Subcutaneous adipose tissue (tissue), 4 donors: ENCODE data around the gene FMN1. TPM values are rescaled to one million over a fixed set of nuclear protein-coding genes. Genes with fewer than 3 reads are reported as not detected.

Source experiments
- total RNA-seq, 4 donors: library from RNA; depleted of rRNA; stranded (reverse); fragments of >200 nt; gene quantifications; one replicate each; pipeline ENCODE4 v1.1.0, GENCODE V29; 2016
- TF ChIP-seq, protein P1 (sequence below): fragments of 450-650 bp; IDR thresholded peaks from one replicate; pipeline ENCODE4 v1.5.1; 2016; ENCODE audit warnings: low read depth, mild to moderate bottlenecking, control low read depth, antibody characterized with exemption, moderate library complexity

FMN1 gene
- total RNA-seq, 4 donors from 2014 or later, result 15.6 to 76.7 (median 53.9) TPM

DNA sequence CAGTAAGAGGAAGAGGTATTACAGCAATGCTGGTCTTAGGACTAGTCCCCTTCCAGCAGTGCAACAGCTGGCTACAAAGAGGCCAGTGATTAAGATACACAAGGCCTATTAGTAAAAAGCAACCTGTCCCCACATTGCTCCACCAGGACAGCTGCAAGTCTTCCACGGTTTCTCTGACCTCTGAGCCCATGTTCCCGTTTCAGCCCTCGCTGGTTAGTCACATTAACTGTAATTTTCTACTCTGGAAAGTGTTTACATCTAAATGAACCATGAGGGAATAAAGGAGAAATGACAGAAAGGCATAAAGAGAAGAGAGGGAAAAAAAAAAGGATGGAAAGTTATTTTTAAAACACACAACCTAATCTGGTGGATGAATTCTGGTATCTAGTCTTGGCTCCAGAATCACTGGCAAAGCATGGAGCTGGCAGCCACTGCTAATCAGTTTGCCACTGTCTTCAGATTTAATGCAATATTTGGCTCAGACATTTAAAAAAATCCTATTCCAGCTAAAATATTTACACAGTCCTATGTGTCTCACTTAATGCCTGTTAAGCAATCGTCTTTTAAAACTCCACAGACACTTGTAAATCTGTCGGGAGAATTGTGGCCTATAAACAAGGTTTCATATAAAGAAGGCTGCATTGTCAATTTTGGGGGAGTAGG is 321.8 kb downstream of the FMN1 start:
- TF ChIP-seq, protein P1, sequence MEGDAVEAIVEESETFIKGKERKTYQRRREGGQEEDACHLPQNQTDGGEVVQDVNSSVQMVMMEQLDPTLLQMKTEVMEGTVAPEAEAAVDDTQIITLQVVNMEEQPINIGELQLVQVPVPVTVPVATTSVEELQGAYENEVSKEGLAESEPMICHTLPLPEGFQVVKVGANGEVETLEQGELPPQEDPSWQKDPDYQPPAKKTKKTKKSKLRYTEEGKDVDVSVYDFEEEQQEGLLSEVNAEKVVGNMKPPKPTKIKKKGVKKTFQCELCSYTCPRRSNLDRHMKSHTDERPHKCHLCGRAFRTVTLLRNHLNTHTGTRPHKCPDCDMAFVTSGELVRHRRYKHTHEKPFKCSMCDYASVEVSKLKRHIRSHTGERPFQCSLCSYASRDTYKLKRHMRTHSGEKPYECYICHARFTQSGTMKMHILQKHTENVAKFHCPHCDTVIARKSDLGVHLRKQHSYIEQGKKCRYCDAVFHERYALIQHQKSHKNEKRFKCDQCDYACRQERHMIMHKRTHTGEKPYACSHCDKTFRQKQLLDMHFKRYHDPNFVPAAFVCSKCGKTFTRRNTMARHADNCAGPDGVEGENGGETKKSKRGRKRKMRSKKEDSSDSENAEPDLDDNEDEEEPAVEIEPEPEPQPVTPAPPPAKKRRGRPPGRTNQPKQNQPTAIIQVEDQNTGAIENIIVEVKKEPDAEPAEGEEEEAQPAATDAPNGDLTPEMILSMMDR, result no peak

DNA sequence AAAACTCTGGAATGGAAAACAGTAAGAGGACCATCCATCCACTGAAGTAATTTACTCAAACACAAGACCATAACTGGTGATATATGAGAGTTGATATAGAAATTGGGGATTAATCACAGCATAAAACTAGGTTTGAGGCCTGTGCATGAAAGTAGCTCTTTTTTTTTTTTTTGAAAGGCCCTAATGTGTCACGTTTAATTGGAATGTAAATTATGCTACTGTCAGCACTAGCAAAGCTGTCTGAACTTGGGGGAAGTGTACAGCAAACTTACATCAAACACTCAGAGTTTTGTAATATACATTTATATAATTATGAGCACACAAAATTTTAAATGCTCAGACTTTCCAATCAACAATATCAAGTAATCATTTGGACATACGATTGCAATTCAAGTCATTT is 322.6 kb downstream of the FMN1 start:
- TF ChIP-seq, protein P1, result no peak

DNA sequence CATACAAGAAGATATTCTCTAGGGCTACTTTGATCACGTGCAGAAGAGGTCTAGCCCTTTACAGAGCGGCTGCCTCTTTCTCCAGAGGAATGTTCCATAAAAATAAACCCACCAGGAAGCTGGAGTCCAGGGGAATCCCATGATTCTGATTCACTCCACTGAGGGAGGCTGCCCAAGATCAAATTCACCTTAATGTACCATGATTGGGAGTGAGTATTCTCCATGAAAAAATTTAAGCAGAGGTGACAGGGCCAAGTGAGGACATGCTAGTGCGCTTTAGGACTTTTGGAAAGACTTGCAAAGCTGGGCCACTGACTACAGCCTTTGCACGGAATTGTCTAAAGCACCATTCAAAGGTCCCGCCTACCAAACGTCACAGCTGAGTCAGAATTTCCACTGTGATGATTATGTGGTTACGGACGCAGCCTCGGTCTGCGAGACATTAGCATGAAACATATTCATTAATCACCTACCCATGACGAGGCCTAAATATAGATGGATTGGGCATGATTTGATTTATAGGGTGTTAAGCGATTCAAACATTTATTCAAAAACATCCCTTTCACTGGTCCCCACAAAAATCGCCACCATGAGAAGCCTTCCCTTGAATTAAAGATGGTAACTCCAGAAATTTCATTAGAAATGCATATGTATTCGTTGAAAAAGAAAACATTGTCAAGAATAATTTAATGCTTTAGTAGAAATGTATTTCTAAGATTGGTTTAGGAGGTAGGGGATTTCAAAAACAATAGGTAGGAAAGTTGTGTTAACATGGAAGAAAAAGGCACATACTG is 324.1 kb downstream of the FMN1 start:
- TF ChIP-seq, protein P1, result no peak

DNA sequence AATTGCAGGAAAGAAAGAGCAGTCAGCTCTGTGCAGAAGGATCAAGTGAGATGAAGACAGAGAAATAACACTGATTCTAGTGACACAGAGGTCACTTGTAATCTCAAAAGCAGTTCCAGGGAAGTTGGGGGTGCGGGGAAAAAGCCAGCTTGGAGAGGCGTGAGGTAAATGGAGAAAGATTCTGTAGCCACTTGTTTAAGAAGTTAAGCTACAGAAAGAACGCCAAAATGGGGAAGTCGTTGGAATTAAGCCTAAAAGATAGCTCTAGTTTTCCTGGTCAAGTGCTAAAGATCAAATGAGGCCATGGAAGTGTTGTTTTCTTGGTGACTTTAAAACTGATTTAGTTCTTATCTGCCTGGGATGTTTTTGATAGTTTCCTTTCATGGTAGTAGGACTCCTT is 324.7 kb downstream of the FMN1 start:
- TF ChIP-seq, protein P1, result no peak

DNA sequence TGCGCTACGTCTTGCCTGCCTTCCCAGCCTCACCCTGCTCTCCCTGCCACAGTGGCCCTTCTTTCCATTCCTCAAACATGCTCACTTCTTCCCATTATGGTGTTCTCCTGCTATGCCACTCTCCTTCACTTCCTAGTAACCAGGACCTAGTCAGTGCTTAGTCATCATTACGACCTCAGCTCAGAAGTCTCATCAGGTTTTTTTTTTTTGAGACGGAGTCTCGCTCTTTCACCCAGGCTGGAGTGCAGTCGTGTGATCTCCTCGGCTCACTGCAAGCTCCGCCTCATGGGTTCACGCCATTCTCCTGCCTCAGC is 327.2 kb downstream of the FMN1 start:
- TF ChIP-seq, protein P1, result no peak

- TF ChIP-seq, protein P1, result no peak
Observed at GRCh38 chr15:32866454-32867312, 327.8 kb downstream of the FMN1 start.

DNA sequence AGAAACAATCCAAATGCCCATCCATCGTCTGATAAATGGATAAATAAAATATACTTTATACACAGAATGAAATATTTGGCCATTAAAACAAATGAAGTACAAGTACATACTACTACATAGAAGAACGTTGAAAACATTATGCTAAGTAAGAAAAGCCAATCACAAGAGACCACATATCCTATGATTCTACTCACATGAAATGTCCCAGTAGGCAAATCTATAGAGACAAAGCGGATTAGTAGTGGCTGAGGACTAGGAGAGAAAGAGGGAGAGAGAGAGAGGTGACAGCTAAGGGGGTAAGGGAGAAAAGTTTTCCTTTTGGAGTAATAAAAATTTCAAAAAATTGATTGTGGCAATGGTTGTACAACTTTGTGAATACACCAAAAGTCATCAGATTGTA is 329.7 kb downstream of the FMN1 start:
- TF ChIP-seq, protein P1, result no peak
